Hepatocyte (in vitro differentiated cells): ENCODE measurements around the gene LITAFD. TPM values are rescaled to one million over a fixed set of nuclear protein-coding genes. Genes with fewer than 3 reads are reported as not detected.

Experiments
- DNase-seq: peaks from one replicate; pipeline ENCODE4 v3.0.0-alpha.2; 2016; ENCODE audit warnings: low spot score
- H2AFZ ChIP-seq: fragments of 200-600 bp; sonication (generic); 2 replicates; pipeline ENCODE4 v1.6.0; 2016; ENCODE audit warnings: antibody characterized with exemption, mild to moderate bottlenecking
- H3K27ac ChIP-seq: fragments of 200-600 bp; sonication (generic); 2 replicates; pipeline ENCODE4 v1.5.1; 2016; ENCODE audit warnings: mild to moderate bottlenecking
- H3K27me3 ChIP-seq: fragments of 200-600 bp; sonication (generic); 2 replicates; pipeline ENCODE4 v1.6.1; 2016
- H3K36me3 ChIP-seq: fragments of 200-600 bp; sonication (generic); replicated peaks from 2 replicates; pipeline ENCODE4 v1.5.1; 2016; ENCODE audit warnings: low read depth; ENCODE audit not compliant: insufficient read depth
- H3K4me1 ChIP-seq: fragments of 200-600 bp; sonication (generic); 2 replicates; pipeline ENCODE4 v1.5.1; 2016; ENCODE audit warnings: mild to moderate bottlenecking, moderate library complexity; ENCODE audit not compliant: insufficient read depth
- H3K4me2 ChIP-seq: fragments of 200-600 bp; sonication (generic); 2 replicates; pipeline ENCODE4 v1.6.0; 2016
- H3K4me3 ChIP-seq: fragments of 200-600 bp; sonication (generic); 2 replicates; pipeline ENCODE4 v1.5.1; 2016; ENCODE audit warnings: mild to moderate bottlenecking
- H3K79me2 ChIP-seq: fragments of 200-600 bp; sonication (generic); 2 replicates; pipeline ENCODE4 v1.6.0; 2017; ENCODE audit warnings: mild to moderate bottlenecking
- H3K9me2 ChIP-seq: fragments of 200-600 bp; sonication (generic); replicated peaks from 2 replicates; pipeline ENCODE4 v1.6.0; 2017; ENCODE audit warnings: mild to moderate bottlenecking; ENCODE audit not compliant: insufficient read depth
- H3K9me3 ChIP-seq: fragments of 200-600 bp; sonication (generic); 2 replicates; pipeline ENCODE4 v1.5.1; 2016; ENCODE audit warnings: low read depth, mild to moderate bottlenecking
- H4K20me1 ChIP-seq: fragments of 200-600 bp; sonication (generic); 2 replicates; pipeline ENCODE4 v1.6.0; 2016; ENCODE audit warnings: mild to moderate bottlenecking; ENCODE audit not compliant: insufficient read depth, poor library complexity, severe bottlenecking
- CTCF ChIP-seq: fragments of 200-600 bp; sonication (generic); IDR thresholded peaks from 2 replicates; pipeline ENCODE4 v1.5.1; 2016; ENCODE audit warnings: antibody characterized with exemption, mild to moderate bottlenecking; ENCODE audit not compliant: poor library complexity
- EZH2 ChIP-seq: fragments of 200-600 bp; sonication (generic); IDR thresholded peaks from 2 replicates; pipeline ENCODE4 v1.6.1; 2016; ENCODE audit warnings: antibody characterized with exemption, mild to moderate bottlenecking, borderline replicate concordance
- EZH2phosphoT487 ChIP-seq: fragments of 200-600 bp; sonication (generic); IDR thresholded peaks from one replicate; pipeline ENCODE4 v1.6.1; 2018; ENCODE audit warnings: antibody characterized with exemption, mild to moderate bottlenecking, low read depth, moderate library complexity; ENCODE audit not compliant: unreplicated experiment, severe bottlenecking
- WGBS: methylation state at CpG from one replicate; pipeline ENCODE4 v1.1.6; 2016; ENCODE audit warnings: low lambda C conversion rate; ENCODE audit errors: missing lambda C conversion rate; 5-methylcytosine and 5-hydroxymethylcytosine counted together
- polyA plus RNA-seq: library from polyadenylated mRNA; unstranded; fragments of >200 nt; fragmentation: Nextera tagmentation; extraction: Ambion mirVana; gene quantifications from 2 replicates; pipeline ENCODE4 v1.2.1, GENCODE V29; 2016
- total RNA-seq: library from RNA; depleted of rRNA; stranded (reverse); fragments of >200 nt; gene quantifications from 2 replicates; pipeline ENCODE4 v1.2.3, GENCODE V29; 2014

Gene LITAFD
- total and polyA plus RNA-seq, 2 experiments from 2014 or later, result not detected

- H3K9me3 ChIP-seq, result no peaks in the 10 kb centered on the region
- DNase-seq, result peak; percentile 54
- TF ChIP-seq EZH2 (no peak), CTCF (no peak), EZH2phosphoT487 (no peak)
- H2AFZ ChIP-seq, result peak overlapping the region; percentile 13
- H3K9me2 ChIP-seq, result no peaks in the 10 kb centered on the region
- H3K4me3 ChIP-seq, result peak overlapping the region; percentile 100
- H3K27me3 ChIP-seq, result no peaks in the 10 kb centered on the region
- peak overlapping the region; percentile 87 for H3K4me2 ChIP-seq
- peaks cover 32% of the 10 kb centered on the region for H4K20me1 ChIP-seq
- H3K36me3 ChIP-seq, result no peaks in the 10 kb centered on the region
- H3K4me1 ChIP-seq, result peaks cover 54% of the 10 kb centered on the region
- WGBS, result 4% methylated on average over 26 of the region's 35 CpGs
- H3K27ac ChIP-seq, result peak overlapping the region; percentile 96
- peaks cover 62% of the 10 kb centered on the region for H3K79me2 ChIP-seq
Observed at GRCh38 chr16:8867216-8867931, 14.8 kb upstream of the LITAFD start.

- Histone ChIP-seq H3K4me2 (peak overlapping the region; percentile 87), H2AFZ (peak overlapping the region; percentile 91), H4K20me1 (peaks cover 28% of the 10 kb centered on the region), H3K79me2 (peaks cover 56% of the 10 kb centered on the region), H3K27ac (peak overlapping the region; percentile 96), H3K9me3 (no peaks in the 10 kb centered on the region), H3K4me3 (peak overlapping the region; percentile 100), H3K9me2 (no peaks in the 10 kb centered on the region), H3K27me3 (no peaks in the 10 kb centered on the region), H3K4me1 (peaks cover 48% of the 10 kb centered on the region), H3K36me3 (no peaks in the 10 kb centered on the region)
- TF ChIP-seq CTCF, result no peak
- TF ChIP-seq EZH2phosphoT487, result no peak
- TF ChIP-seq EZH2, result no peak
- DNase-seq, result no peak
- 0% methylated on average over 14 of the region's 16 CpGs for WGBS
Observed at GRCh38 chr16:8867932-8868415, 14.2 kb upstream of the LITAFD start.

DNA sequence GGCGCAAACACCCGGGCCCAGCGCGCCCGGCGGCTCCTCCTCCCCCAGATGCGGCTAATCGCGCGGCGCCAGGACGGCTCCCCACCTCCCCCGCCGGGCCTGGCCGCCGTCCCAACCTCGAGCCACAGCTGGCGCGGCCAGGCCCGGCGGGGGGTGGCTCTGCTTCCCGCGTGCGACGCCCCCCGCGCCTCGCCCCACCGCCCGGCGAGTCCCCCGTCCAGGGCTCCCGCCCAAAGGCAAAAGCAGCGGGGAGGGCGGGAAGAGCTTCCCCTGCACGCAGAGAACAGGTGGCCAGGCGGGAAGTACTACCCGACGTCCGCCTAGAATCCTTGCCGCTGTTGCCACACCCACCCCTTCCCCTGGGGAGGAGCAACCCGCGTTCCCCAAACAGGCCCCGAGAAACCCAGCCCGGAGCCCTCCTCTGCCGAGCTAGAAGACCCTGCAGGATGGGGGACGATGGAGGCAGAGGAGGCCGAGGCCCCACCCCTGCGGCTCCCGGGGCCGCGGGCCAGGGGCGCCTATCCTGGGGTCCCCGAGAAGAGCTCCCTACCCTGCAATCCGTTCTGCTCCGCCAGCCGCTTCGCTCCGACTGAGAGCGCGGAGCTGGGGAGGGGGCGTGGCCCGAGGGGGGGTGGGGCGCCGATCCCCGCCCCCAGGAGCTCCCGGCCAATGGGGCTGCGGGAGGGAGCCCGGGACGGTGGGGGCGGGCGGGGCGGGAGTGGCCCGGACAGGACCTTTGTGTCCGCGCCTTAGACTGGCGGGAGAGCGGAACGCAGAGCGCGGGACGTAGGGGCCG, 13.5 kb upstream of the LITAFD start, which contains the start of gene CARHSP1:
Gene CARHSP1 (minus strand): TSS at position 591 of the 796 bp plus-strand sequence. CDS start 9,678 bp downstream, outside the sequence.
- TF ChIP-seq CTCF (no peak), EZH2 (no peak), EZH2phosphoT487 (no peak)
- peaks cover 51% of the 10 kb centered on the region for H3K79me2 ChIP-seq
- DNase-seq, result peak; percentile 96
- peak within 1 kb of the TSS; percentile 96 for H3K27ac ChIP-seq
- no peaks in the 10 kb centered on the region for H3K9me2 ChIP-seq
- peak within 1 kb of the TSS; percentile 91 for H2AFZ ChIP-seq
- 1% methylated on average over 31 of the region's 83 CpGs for WGBS
- peaks cover 24% of the 10 kb centered on the region for H4K20me1 ChIP-seq
- H3K4me1 ChIP-seq, result peaks cover 43% of the 10 kb centered on the region
- peak within 1 kb of the TSS; percentile 87 for H3K4me2 ChIP-seq
- no peaks in the 10 kb centered on the region for H3K9me3 ChIP-seq
- H3K4me3 ChIP-seq, result peak within 1 kb of the TSS; percentile 100
- H3K27me3 ChIP-seq, result no peaks in the 10 kb centered on the region
- H3K36me3 ChIP-seq, result no peaks in the 10 kb centered on the region
